PFSK-1 (cell line): Measurements from ENCODE around the gene BMP5.

ENCODE experiments used
- REST ChIP-seq, 2 experiments: IDR thresholded peaks; 2 replicates each; pipeline versions ENCODE4 v1.6.1 to v1.8.0; 2011 to 2012; ENCODE audit warnings: low read depth in 2 of 2, low read length in 2 of 2, control low read depth in 1 of 2, inconsistent platforms in 1 of 2, mild to moderate bottlenecking in 1 of 2, moderate library complexity in 1 of 2; ENCODE audit not compliant: insufficient read depth in 1 of 2
- TAF1 ChIP-seq: IDR thresholded peaks from 2 replicates; pipeline ENCODE4 v1.6.1; 2012; ENCODE audit warnings: low read length, control low read depth, borderline replicate concordance; ENCODE audit not compliant: insufficient read depth

GRCh38 chr6:55835220-55835619 lies 40.2 kb downstream of the BMP5 start:
- TF ChIP-seq TAF1 (no peak), REST (IDR thresholded peaks at IDR 0.05; ENCODE audit: insufficient read depth in 1 of 2, low read depth in 2 of 2, low read length in 2 of 2) (no peak)
